HCT116 (cell line): ENCODE data around the gene ELP1.

ENCODE experiments used
- ELF1 ChIP-seq: IDR thresholded peaks from 2 replicates; pipeline ENCODE4 v1.6.1; 2012; ENCODE audit warnings: low read depth, borderline replicate concordance
- EZH2 ChIP-seq: fragments of 200-600 bp; sonication (generic); IDR thresholded peaks from 2 replicates; pipeline ENCODE4 v1.6.1; 2017; ENCODE audit warnings: antibody characterized with exemption, mixed run types
- EZH2phosphoT487 ChIP-seq: fragments of 200-600 bp; IDR thresholded peaks from 2 replicates; pipeline ENCODE4 v1.6.1; 2018; ENCODE audit warnings: antibody characterized with exemption, borderline replicate concordance
- SP1 ChIP-seq: IDR thresholded peaks from 2 replicates; pipeline ENCODE4 v1.6.1; 2012; ENCODE audit warnings: low read depth
- TF ChIP-seq, protein P1 (sequence below): IDR thresholded peaks from 2 replicates; pipeline ENCODE4 v1.6.1; 2012
- TF ChIP-seq, protein P2 (sequence below): IDR thresholded peaks from 2 replicates; pipeline ENCODE4 v1.6.1; 2011; ENCODE audit warnings: mild to moderate bottlenecking, low read length, moderate library complexity; ENCODE audit not compliant: insufficient replicate concordance; ENCODE audit errors: extremely low read depth
- TF ChIP-seq, protein P3 (sequence below), 3 experiments: fragments of 200-600 bp in 1 of 3; sonication (generic) in 1 of 3; IDR thresholded peaks in 2 of 3; conservative IDR thresholded peaks in 1 of 3; 2 replicates each; pipeline ENCODE4 v1.5.1; 2012 to 2017; ENCODE audit warnings: low read depth in 2 of 3, low read length in 2 of 3, antibody characterized with exemption in 1 of 3, borderline replicate concordance in 1 of 3, control low read depth in 1 of 3, mild to moderate bottlenecking in 1 of 3, mixed read lengths in 1 of 3, mixed run types in 1 of 3, moderate library complexity in 1 of 3; ENCODE audit not compliant: insufficient read depth in 1 of 3

DNA sequence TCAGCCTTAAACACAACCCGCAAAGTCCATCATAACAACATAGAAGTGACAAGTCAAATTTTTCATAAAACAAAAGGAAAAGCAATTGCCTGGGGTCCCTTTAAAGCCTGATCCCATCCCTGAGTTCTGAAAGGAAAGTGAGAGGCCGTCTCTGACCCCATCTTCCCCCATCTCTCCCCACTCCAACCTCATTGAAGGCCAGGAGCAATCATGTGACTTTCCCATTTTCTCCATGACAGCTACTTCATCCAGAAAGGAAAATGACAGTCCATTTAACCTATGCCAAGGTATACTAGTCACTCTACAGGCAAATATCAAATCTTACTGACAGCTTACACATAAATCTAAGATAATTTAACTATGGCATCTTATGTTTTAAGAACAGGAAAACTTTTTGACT, 56.4 kb downstream of the ELP1 start:
- TF ChIP-seq, protein P1, sequence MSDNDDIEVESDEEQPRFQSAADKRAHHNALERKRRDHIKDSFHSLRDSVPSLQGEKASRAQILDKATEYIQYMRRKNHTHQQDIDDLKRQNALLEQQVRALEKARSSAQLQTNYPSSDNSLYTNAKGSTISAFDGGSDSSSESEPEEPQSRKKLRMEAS: no peak
- no peak for TF ChIP-seq EZH2phosphoT487
- TF ChIP-seq, protein P2, sequence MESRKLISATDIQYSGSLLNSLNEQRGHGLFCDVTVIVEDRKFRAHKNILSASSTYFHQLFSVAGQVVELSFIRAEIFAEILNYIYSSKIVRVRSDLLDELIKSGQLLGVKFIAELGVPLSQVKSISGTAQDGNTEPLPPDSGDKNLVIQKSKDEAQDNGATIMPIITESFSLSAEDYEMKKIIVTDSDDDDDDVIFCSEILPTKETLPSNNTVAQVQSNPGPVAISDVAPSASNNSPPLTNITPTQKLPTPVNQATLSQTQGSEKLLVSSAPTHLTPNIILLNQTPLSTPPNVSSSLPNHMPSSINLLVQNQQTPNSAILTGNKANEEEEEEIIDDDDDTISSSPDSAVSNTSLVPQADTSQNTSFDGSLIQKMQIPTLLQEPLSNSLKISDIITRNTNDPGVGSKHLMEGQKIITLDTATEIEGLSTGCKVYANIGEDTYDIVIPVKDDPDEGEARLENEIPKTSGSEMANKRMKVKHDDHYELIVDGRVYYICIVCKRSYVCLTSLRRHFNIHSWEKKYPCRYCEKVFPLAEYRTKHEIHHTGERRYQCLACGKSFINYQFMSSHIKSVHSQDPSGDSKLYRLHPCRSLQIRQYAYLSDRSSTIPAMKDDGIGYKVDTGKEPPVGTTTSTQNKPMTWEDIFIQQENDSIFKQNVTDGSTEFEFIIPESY: no peak
- no peak for TF ChIP-seq EZH2
- no peak for TF ChIP-seq SP1
- no peak for TF ChIP-seq ELF1
- TF ChIP-seq, protein P3, sequence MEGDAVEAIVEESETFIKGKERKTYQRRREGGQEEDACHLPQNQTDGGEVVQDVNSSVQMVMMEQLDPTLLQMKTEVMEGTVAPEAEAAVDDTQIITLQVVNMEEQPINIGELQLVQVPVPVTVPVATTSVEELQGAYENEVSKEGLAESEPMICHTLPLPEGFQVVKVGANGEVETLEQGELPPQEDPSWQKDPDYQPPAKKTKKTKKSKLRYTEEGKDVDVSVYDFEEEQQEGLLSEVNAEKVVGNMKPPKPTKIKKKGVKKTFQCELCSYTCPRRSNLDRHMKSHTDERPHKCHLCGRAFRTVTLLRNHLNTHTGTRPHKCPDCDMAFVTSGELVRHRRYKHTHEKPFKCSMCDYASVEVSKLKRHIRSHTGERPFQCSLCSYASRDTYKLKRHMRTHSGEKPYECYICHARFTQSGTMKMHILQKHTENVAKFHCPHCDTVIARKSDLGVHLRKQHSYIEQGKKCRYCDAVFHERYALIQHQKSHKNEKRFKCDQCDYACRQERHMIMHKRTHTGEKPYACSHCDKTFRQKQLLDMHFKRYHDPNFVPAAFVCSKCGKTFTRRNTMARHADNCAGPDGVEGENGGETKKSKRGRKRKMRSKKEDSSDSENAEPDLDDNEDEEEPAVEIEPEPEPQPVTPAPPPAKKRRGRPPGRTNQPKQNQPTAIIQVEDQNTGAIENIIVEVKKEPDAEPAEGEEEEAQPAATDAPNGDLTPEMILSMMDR (IDR thresholded peaks at IDR 0.05 in 2 of 3, conservative IDR thresholded peaks at IDR 0.05 in 1 of 3; ENCODE audit: borderline replicate concordance in 1 of 3, insufficient read depth in 1 of 3, low read depth in 2 of 3, low read length in 2 of 3): no peak
